ENCODE data around the gene TM9SF3. TPM values are rescaled to one million over a fixed set of nuclear protein-coding genes. Genes with fewer than 3 reads are reported as not detected.
"Not testable (repeated sequence)": the region's sequence is repeated elsewhere in the genome, so short reads cannot be mapped to it uniquely, and the experiment has no call there.

Gene TM9SF3
- total RNA-seq, 1 donor from 2014 or later: 74.9 TPM

DNA sequence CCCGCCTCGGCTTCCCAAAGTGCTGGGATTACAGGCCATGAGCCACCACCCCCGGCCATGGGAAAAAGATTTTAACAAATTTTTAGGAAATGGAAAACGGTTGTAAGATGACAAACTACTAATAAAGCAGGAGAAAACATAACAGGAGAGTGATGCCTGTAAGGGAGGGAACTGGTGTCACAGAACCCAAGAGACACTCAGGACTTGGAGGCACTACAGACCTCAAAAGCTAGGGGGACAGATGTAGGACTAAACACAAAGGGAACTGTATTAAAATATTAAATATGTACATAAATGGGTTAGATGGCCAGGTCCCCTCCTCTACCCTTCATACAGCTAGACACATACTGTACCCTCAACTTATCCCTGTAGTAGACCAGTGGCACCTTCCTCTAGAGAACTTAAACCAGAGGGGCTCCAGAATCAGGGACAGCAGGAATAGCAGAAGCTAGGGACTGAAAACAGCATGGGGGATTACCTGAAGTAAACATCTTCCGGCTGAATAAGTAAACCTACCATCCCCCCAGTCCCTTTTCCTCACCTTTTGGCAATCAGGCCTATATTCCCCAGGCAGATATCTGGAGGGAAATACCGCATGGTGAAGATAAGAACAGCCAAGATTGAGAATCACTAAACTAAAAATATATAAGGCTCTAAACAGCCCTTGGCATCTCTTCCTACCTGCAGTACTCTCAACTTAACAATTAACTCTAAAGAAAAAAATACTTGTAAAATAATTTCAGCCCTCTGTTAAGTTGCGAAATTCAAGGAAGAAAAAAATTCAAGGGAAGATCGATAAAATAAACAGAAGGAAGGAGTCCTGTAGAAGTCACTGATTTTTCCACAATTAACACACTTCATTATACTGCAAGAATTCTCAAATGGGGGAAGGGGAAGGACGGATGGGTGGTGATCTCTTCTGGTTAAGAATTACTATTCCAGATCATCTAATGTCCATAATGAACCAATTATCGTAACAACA is 15.5 kb downstream of the TM9SF3 start:
- intact Hi-C loops (cut with micrococcal nuclease): no loop called here

DNA sequence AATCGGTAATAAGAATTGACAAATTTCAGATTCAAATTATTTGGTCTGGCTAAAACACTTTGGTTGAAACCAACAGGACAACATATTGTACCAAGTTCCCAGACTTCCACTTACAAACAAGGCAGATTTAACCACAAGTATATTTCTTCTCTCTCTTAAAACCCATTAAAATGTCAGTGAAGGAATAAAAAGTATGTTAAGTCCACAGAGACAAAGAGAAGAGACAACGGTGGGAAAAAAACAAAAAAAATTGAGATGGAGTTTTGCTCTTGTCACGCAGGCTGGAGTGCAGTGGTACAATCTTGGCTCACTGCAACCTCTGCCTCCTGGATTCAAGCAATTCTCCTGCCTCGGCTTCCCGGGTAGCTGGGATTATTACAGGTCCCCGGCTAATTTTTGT is 16.3 kb downstream of the TM9SF3 start:
- intact Hi-C loops (cut with micrococcal nuclease): no loop called here

DNA sequence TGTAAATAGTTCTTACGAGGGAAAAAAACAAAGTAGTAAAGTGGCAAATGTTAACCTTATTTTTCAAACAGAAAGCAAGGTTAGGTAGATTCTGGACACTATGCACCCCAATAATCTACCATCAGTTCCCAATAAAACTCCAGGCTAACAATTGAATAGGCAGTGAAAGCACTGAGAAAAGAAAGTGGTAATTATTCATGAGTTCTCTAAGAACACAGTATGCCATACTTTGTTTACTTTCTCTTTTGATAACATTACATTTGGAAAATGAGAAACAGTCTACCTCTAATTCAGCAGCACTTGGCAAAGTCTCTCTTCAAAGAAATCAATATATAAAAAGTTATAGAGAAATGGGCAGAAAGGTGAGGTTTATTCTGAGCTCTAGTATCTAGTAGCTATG is 18.4 kb downstream of the TM9SF3 start:
- intact Hi-C loops (cut with micrococcal nuclease): no loop called here

DNA sequence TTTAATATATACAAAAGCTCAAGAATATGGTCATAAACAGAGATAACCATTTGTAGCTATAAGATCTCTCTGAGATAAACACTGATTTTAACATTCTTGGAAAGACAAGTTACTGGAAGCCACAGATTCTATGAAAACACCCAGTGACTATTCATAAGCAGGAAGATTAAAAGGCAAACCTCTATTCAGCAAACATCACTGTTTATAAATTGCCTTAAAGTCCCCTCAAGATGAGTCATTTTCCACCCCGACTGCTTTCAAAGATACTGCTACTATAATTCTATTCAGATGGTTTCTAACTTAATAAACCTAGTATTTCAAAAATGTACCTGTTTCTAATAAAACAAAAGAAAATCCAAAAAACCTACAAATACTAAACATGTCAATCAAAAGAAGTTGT is 21.0 kb downstream of the TM9SF3 start:
- intact Hi-C loops (cut with micrococcal nuclease): no loop called here

DNA sequence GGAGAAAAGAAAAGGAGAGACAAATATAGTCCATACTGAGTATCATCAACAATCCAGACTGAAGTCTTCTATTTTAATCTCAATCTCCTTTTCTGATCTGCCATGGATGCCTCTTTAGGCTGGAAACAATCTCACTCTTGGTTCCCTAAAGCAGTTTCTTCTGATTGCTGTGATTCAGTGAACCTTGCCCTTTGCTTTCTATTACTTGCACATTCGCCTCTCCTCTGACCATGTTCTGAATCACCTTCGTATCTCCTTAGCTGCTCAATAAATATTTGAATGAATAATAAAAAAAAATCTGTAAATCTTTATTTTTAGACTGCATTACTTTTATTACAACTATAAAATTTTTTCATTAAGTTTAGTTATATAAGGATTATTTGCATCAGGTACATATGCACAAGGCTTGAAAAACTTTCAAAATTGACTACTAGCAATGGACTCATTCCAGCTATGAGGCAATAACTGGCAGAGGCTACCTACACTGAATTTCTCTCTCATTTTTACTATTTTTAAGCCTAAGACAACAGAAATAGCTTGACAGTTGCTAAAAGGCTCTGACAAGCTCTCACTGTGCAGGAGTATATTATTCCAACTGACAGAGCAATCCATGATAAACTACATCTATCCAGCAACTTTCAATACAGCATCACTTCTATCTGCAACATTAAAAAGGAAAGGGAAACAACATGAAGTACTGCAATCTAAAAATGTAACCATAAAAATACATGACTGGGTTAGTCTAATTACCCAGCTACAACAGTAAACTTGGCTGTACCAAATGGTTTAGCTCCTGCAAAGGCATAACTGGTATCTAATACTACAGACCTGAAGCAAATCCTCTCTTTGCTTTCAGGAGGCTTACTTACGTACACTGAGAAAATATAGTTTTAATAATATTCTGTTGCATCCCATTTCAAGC is 25.6 kb downstream of the TM9SF3 start:
- intact Hi-C loops (cut with micrococcal nuclease): no loop called here

DNA sequence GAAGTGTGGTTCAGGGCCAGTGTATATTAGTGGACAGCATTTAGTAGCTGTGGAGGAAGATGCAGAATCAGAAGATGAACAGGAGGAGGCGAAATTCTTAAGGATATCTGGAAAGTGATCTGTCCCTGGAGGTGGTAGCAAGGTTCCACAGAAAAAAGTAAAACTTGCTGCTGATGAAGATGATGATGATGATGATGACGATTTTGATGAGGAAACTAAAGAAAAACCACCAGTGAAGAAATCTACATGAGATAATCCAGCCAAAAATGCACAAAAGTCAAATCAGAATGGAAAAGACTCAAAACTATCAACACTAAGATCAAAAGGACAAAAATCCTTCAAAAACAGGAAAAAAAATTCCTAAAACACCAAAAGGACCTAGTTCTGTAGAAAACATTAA is 26.3 kb downstream of the TM9SF3 start:
- intact Hi-C loops (cut with micrococcal nuclease): no loop called here

DNA sequence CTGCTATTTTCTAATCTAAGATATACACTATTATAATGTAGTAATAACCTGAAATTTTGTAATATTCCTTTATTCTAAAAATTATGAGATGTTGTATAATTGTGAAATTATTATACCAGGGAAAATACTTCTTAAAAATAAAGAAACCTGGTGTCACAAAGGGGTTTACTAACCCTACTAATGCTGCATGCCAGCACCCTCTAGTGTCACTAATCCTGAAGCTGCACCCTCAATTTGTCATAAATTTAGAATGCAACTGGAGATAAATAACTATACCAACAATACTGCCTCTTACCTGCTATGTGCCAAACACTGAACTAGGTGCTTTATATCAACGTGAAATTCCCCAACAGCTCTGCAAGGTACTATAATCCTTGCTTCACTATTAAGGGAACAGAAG is 30.8 kb downstream of the TM9SF3 start:
- intact Hi-C loops (cut with micrococcal nuclease): loop anchor here (1.0 kb wide), 1 partner anchor 181 kb away; no protein-coding TSS in a partner anchor

DNA sequence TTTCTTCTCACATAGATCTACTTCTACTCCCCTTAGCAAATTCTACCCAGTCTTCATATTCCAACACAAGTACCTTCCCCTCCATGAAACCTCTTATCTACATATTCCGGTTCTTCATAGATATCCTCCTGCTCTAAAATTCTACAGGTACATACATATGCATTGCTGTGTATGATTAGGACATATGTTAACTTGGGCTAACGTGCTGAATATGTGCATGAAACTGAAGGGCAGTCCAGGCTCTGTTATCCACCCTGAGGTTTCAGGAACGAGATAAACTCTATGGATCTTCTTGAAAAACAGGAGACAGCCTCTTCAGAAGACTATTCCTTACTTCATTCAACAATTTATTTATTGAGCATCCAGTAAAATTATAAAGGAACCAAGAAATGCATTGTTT is 31.5 kb downstream of the TM9SF3 start:
- intact Hi-C loops (cut with micrococcal nuclease): no loop called here

DNA sequence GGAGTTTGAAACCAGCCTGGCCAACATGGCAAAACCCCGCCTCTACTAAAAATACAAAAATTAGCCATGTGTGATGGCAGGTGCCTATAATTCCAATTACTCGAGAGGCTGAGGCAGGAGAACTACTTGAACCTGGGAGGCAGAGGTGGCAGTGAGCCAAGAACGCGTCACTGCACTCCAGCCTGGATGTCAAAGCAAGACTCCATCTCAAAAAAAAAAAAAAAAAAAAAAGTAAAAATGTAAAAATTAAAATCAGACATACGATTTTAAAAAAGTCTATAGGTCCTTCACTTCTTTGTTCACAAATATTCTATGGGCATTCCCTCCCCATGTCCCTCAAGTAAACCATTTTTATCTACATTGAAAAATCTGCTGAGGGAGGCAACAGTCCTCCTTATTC is 38.2 kb downstream of the TM9SF3 start:
- intact Hi-C loops (cut with micrococcal nuclease): no loop called here

DNA sequence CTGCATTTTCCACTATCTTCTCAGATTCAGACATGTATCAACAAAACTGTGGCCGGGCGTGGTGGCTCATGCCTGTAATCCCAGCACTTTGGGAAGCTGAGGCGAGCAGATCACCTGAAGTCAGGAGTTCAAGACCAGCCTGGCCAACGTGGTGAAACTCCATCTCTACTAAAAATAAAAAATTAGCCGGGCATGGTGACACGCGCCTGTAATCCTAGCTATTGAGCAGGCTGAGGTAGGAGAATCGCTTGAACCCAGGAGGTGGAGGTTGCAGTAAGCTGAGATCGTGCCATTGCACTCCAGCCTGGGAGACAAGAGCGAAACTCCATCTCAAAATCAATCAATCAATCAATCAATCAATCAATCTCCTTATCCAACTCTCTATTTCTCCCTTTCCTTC is 41.3 kb downstream of the TM9SF3 start:
- intact Hi-C loops (cut with micrococcal nuclease): not testable (repeated sequence)

DNA sequence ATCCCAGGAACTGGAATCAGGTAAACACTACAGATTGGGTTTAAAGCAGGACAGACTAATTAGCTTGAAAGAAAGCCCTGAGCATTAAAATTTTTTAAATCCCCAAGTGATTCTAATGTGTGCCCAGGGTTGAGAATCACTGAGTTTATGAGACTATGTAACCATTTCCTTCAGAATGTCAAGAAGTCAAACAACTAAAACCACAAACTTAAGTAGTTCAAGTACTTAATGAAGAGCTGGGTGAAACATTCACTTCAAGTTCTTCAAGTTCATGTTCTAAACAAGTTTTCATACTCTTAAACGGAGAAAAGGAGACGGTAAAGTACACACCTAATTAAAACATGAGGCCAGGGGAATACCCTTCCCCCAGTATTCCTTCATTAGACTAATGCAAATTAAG is 44.9 kb downstream of the TM9SF3 start:
- intact Hi-C loops (cut with micrococcal nuclease): no loop called here

DNA sequence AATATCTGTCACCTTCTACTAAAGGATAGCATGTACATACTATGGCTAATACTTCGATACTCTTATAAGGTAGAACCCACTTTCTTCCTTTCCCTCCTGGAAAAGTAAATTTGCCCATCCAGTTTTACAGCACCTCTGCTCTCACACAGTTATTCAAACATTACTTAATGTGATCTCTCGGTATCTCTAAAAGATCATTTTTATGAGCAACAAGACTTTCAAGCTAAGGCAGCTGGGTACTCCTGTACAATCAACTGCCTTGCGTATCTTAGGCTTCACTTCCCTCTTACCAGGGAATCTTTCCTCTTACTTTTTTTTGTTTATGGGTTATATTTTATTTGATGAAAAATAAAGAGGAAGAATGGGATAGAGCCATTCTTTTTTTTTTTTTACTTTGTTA is 46.6 kb downstream of the TM9SF3 start:
- intact Hi-C loops (cut with micrococcal nuclease): no loop called here

DNA sequence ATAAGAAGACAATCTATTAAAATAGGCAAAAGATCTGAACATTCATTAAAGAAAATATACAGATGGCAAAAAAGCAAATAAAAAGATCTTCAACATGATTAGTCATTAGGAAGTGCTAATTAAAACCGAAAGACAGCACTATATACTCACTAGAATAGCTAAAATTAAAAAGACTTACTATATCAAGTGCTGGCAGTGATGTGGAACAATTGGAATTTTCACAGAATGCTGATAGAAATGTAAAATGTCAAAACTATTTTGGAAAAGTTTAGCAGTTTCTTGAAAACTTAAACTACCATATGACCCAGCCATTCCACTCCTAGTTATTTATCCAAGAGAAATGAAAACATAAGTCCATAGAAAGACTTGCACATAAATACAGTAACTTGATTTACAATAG is 48.1 kb downstream of the TM9SF3 start:
- intact Hi-C loops (cut with micrococcal nuclease): no loop called here

DNA sequence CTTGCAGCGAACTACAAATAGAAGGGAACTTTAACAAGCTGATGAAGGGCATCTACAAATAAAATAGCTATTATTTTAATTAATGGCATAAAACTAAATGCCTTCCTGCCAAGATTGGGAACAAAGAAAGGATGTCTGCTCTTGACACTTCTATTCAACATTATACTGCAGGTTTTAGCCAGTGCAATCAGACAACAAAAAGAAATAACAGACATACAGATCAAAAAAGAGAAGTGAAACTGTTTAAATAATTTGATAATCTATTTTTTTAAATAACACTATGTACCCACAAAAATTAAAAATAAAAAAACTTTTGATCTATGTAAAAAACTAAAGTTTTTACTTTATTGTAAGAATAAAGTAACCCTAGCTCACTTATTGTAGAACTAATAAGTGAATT is 50.7 kb downstream of the TM9SF3 start:
- intact Hi-C loops (cut with micrococcal nuclease): no loop called here

DNA sequence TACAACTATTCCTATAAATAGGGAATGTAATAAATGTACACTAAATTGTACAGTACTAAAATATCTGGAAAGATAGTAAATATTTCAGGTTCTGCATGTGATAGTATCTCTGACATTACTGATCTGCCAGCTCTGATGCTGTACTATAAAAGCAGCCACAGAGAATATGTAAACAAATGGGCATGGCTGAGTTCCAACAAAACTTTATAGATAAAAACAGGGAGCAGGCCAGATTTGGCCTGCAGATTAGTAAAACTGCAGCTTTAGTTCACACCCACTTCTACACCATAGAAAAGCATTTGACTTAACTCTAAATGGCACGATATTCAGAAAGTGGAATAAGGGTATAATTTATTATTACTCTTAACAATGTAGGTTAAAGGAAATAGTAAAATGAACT is 54.3 kb downstream of the TM9SF3 start:
- intact Hi-C loops (cut with micrococcal nuclease): no loop called here

DNA sequence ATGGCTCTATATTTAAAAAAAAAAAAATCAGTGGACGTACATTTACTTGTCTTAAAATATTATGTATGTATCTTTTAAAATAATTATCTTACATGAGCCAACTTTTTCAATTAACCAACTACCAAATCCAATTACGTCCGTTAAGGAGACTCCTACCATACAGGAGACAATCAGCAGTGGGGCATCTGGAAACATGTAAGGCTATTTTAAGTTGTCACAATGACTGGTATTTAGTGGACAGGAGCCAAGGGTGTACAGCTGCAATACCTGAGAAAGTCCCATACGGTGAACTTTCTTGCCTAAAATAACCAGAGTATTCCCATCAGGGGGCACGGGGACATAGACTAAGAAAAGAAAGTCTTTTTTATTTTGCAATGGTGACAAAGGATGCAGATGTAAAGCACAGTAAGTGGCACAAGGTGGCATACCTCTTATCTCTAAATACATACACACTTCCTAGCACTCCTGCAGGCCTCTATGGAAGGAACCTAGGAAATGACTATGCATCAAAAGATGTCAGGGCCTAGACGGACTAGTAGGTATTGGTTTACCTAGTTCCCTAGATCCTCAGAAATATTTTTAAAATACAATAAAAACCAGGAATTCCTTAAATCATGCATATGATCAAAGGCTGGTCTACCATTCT is 57.1 kb downstream of the TM9SF3 start:
- intact Hi-C loops (cut with micrococcal nuclease): no loop called here

DNA sequence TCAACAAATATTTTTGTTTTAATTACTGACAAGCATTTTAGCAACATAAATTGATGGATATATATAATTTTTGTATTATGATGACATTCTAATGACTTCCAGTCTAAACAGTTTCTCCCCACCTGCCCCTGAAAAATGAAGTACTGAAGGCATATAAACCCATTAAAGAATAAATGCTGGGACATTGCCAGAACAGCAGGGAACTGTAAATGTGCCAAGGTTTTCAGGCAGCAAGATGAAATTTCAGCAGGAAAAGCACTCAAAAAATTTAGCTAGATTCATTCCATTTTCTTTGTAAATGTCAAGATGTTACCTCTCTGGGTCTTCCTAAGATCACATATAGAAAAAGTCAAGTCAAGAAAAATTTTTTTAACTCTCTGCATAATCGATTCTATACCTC is 62.1 kb downstream of the TM9SF3 start:
- intact Hi-C loops (cut with micrococcal nuclease): no loop called here

DNA sequence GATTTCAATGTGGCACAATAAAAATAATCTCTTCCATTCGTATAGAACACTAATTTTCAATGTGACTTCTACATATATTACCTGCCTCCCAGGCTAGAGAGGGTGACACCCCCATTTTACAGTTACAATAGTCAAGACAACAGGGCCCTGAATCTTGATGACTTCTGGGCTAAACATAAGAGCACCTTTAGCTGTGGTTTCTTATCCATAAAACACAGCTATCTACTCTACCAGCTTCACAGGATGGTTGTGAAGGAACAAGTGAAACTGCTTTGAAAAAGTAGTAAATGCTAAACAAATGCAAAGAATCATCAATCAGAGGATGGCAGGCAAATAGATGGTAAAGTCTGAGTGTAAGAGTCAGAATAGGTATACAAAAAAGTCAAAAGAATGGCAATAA is 69.5 kb downstream of the TM9SF3 start:
- intact Hi-C loops (cut with micrococcal nuclease): no loop called here

DNA sequence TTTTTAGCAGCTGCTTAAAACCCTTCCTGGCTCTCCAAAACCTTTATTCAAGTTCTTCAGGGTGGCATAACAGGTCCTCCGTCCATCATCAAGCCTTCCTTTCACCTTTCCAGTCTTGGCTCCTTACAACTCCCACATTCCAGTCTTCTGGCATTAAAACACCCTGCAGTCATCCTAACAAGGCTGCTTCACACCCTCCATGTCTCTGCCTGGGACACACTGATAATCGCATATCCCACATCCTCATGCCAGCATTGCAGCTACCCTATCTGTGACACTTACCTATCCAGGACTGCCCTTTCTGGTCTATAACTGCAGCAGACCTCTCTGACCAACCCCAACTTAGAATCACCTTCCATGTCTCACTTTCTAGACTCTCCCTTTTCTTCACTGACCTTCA is 70.5 kb downstream of the TM9SF3 start:
- intact Hi-C loops (cut with micrococcal nuclease): no loop called here

DNA sequence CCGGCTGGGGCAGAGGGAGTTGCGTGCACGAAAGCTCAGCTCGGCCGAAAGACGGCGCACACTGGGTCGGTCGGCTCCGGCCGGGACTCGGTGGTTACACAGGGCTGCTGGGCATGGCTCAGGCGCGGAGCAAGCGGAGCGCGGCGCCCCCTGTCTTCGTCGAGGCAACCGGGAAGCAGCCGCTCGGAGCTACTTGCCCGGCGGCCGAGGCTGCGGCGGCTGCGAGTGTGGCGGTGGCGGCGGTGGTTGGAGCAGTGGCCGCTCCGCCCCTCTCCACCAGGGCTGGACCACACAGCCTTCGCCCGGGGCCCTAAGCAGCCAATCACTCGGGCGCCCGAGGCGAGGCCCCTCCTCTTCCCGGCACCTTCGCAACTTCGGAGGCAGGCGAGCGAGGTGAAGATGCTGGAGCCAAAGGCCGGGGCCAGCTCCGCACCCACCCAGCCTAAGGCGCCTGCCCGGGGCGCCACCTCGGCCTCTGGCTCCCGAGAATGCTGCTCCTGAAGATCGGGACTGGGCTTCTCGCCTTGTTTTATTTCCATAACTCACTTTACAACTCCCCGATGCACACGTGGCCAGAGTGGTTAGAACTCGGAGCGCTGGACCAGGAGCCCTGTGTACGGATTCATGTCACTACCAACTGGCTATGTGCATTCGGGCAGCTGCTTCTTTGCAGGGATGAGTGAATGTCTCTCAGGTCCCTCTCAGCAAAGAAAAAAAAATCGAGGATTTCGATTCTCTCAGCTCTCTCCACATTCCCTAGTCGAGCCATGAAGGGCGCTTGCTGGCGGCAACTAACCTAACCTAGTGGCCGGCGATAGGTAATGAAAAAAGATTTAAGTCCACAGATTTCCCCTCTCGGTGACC is 72.9 kb downstream of the TM9SF3 start, which contains the start of gene TLL2:
TLL2 (minus strand) TSS at position 229 of the 864 bp plus-strand sequence. CDS start 241 bp downstream, outside the sequence.
- intact Hi-C loops (cut with micrococcal nuclease): loop anchor here (1.0 kb wide), 3 partner anchors 73 to 316 kb away; partner anchors contain the start of gene TM9SF3
